Measurements from ENCODE around the gene RABL2A.
"Not testable (repeated sequence)": the region's sequence is repeated elsewhere in the genome, so short reads cannot be mapped to it uniquely, and the experiment has no call there.

GRCh38 chr2:113626616-113627330 is at the start of gene RABL2A:
- not testable (repeated sequence) for TF ChIP-seq CTCF (IDR thresholded peaks at IDR 0.05; ENCODE audit: low read depth, low read length, poor library complexity, severe bottlenecking); EZH2phosphoT487 (IDR thresholded peaks at IDR 0.05; ENCODE audit: borderline replicate concordance, low read length)
